A204.1 (cell line): ENCODE data around the gene GALNT16.

Source experiments
- FAIRE-seq: peaks from 2 replicates; lab custom pipeline; 2012; peaks lifted over from hg19 to GRCh38; lab: Jason Lieb, UNC

The GALNT16 gene

GRCh38 chr14:69339426-69339825, 79.5 kb downstream of the GALNT16 start:
- no peak for FAIRE-seq

- FAIRE-seq: no peak
Measured at GRCh38 chr14:69342928-69343525, 83.1 kb downstream of the GALNT16 start.

- no peak for FAIRE-seq
Measured at GRCh38 chr14:69344171-69344570, 84.2 kb downstream of the GALNT16 start.

GRCh38 chr14:69345402-69345801, 85.4 kb downstream of the GALNT16 start:
- FAIRE-seq: no peak

- FAIRE-seq: no peak
Measured at GRCh38 chr14:69346710-69347109, 86.8 kb downstream of the GALNT16 start.

- no peak for FAIRE-seq
Measured at GRCh38 chr14:69349091-69349777, 89.3 kb downstream of the GALNT16 start.

- no peak for FAIRE-seq
Measured at GRCh38 chr14:69350892-69351291, 90.9 kb downstream of the GALNT16 start.

GRCh38 chr14:69351385-69351784, 91.4 kb downstream of the GALNT16 start:
- FAIRE-seq: no peak

GRCh38 chr14:69351911-69352310, 92.0 kb downstream of the GALNT16 start:
- no peak for FAIRE-seq

GRCh38 chr14:69353168-69353567, 93.2 kb downstream of the GALNT16 start:
- FAIRE-seq: no peak

- FAIRE-seq: no peak
Measured at GRCh38 chr14:69354383-69355153, 94.6 kb downstream of the GALNT16 start.

- no peak for FAIRE-seq
Measured at GRCh38 chr14:69355154-69355597, 95.2 kb downstream of the GALNT16 start.

- no peak for FAIRE-seq
Measured at GRCh38 chr14:69355607-69356281, 95.8 kb downstream of the GALNT16 start.

- no peak for FAIRE-seq
Measured at GRCh38 chr14:69356903-69357543, 97.1 kb downstream of the GALNT16 start.

- no peak for FAIRE-seq
Measured at GRCh38 chr14:69357544-69358200, 97.7 kb downstream of the GALNT16 start.

- no peak for FAIRE-seq
Measured at GRCh38 chr14:69358233-69358963, 98.4 kb downstream of the GALNT16 start.

GRCh38 chr14:69358966-69359365, 99.0 kb downstream of the GALNT16 start:
- FAIRE-seq: no peak

GRCh38 chr14:69360438-69361108, 100.6 kb downstream of the GALNT16 start:
- no peak for FAIRE-seq

- FAIRE-seq: no peak
Measured at GRCh38 chr14:69363055-69363454, 103.1 kb downstream of the GALNT16 start.

- FAIRE-seq: no peak
Measured at GRCh38 chr14:69363964-69364363, 104.0 kb downstream of the GALNT16 start.
